Calu3 (cell line): ENCODE data around the gene PSORS1C2. TPM values are rescaled to one million over a fixed set of nuclear protein-coding genes. Genes with fewer than 3 reads are reported as not detected.
A peak's percentile ranks its signal among the peaks of the same experiment; 100 is the strongest.
"Not testable (repeated sequence)": the region's sequence is repeated elsewhere in the genome, so short reads cannot be mapped to it uniquely, and the experiment has no call there.

Experiments
- BruUV-seq: library from RNA; stranded (reverse); fragments of 400-500 nt; replicated peaks from 2 replicates; lab custom pipeline; 2021; lab: Mats Ljungman, UMichigan
- CTCF ChIA-PET: fragments of 300-600 bp; sonication (Branson Sonifier 250); formaldehyde crosslinking; loops from one replicate; lab custom pipeline; 2022; ENCODE audit warnings: antibody characterized with exemption; lab: Charles Lee
- DNase-seq: peaks from one replicate; pipeline ENCODE4 v3.0.0; 2022
- H3K27ac Mint-ChIP-seq: one replicate; pipeline ENCODE4 v1.8.0; 2022; ENCODE audit warnings: mixed read lengths; ENCODE audit not compliant: unreplicated experiment
- H3K27me3 Mint-ChIP-seq: one replicate; pipeline ENCODE4 v1.8.0; 2022; ENCODE audit warnings: mixed read lengths; ENCODE audit not compliant: unreplicated experiment
- H3K36me3 Mint-ChIP-seq: one replicate; pipeline ENCODE4 v1.8.0; 2022; ENCODE audit warnings: mild to moderate bottlenecking, moderate library complexity, mixed read lengths; ENCODE audit not compliant: insufficient read depth, unreplicated experiment
- H3K4me1 Mint-ChIP-seq: one replicate; pipeline ENCODE4 v1.8.0; 2022; ENCODE audit warnings: mild to moderate bottlenecking, low read depth, mixed read lengths; ENCODE audit not compliant: unreplicated experiment
- H3K4me3 Mint-ChIP-seq: one replicate; pipeline ENCODE4 v1.8.0; 2022; ENCODE audit warnings: mild to moderate bottlenecking, low read depth, moderate library complexity, mixed read lengths; ENCODE audit not compliant: unreplicated experiment
- H3K9me3 Mint-ChIP-seq: one replicate; pipeline ENCODE4 v1.8.0; 2022; ENCODE audit warnings: low read depth, mixed read lengths; ENCODE audit not compliant: unreplicated experiment
- CTCF ChIP-seq: fragments of 200-600 bp; IDR thresholded peaks from one replicate; pipeline ENCODE4 v1.8.0; 2022; ENCODE audit warnings: antibody characterized with exemption; ENCODE audit not compliant: unreplicated experiment
- intact Hi-C: fragments of 100-400 bp; cut with micrococcal nuclease; formaldehyde crosslinking; loops from one replicate; pipeline ENCODE4 v1.10.0; 2022; ENCODE audit not compliant: unreplicated experiment
- total RNA-seq: library from RNA; stranded (reverse); gene quantifications from 2 replicates; pipeline ENCODE4 v1.2.3, GENCODE V29; 2022

The PSORS1C2 gene
- total RNA-seq, 1 experiment from 2014 or later: not detected

- CTCF ChIA-PET: interaction anchor here (1.1 to 1.6 kb wide), 2 partner anchors 9 to 11 kb away, joined by 3 to 8 read pairs; partner anchors contain the start of gene TCF19
- H3K4me1 Mint-ChIP-seq: peaks cover 50% of the 10 kb centered on the region
- no peaks in the 10 kb centered on the region for H3K27me3 Mint-ChIP-seq
- H3K36me3 Mint-ChIP-seq: peaks cover 78% of the 10 kb centered on the region
- no TSS peak for BruUV-seq
- intact Hi-C loops: no loop called here
- no peak for TF ChIP-seq CTCF
- peak overlapping the region; percentile 94 for H3K27ac Mint-ChIP-seq
- H3K4me3 Mint-ChIP-seq: peak overlapping the region; percentile 29
- no peak for DNase-seq
- no peaks in the 10 kb centered on the region for H3K9me3 Mint-ChIP-seq
Measured at GRCh38 chr6:31169123-31169857, 30.4 kb upstream of the PSORS1C2 start.

GRCh38 chr6:31168606-31169005, 29.7 kb upstream of the PSORS1C2 start:
- no peaks in the 10 kb centered on the region for H3K9me3 Mint-ChIP-seq
- DNase-seq: no peak
- intact Hi-C loops: no loop called here
- H3K27me3 Mint-ChIP-seq: no peaks in the 10 kb centered on the region
- H3K4me3 Mint-ChIP-seq: no peak overlapping the region
- CTCF ChIA-PET: interaction anchor here (0.7 to 1.1 kb wide), 2 partner anchors 10 to 53 kb away, joined by 3 to 5 read pairs; no protein-coding TSS in a partner anchor
- H3K4me1 Mint-ChIP-seq: peaks cover 54% of the 10 kb centered on the region
- peak overlapping the region; percentile 12 for H3K27ac Mint-ChIP-seq
- peaks cover 74% of the 10 kb centered on the region for H3K36me3 Mint-ChIP-seq
- BruUV-seq: TSS peak; percentile 10
- TF ChIP-seq CTCF: no peak

GRCh38 chr6:31165986-31166385, 27.1 kb upstream of the PSORS1C2 start:
- no peak for DNase-seq
- Mint-ChIP-seq H3K4me3 (no peak overlapping the region), H3K9me3 (no peaks in the 10 kb centered on the region), H3K27ac (no peak overlapping the region), H3K27me3 (no peaks in the 10 kb centered on the region), H3K36me3 (peaks cover 71% of the 10 kb centered on the region), H3K4me1 (peaks cover 61% of the 10 kb centered on the region)
- intact Hi-C loops: no loop called here
- CTCF ChIA-PET: no interaction called here
- no TSS peak for BruUV-seq
- no peak for TF ChIP-seq CTCF

DNA sequence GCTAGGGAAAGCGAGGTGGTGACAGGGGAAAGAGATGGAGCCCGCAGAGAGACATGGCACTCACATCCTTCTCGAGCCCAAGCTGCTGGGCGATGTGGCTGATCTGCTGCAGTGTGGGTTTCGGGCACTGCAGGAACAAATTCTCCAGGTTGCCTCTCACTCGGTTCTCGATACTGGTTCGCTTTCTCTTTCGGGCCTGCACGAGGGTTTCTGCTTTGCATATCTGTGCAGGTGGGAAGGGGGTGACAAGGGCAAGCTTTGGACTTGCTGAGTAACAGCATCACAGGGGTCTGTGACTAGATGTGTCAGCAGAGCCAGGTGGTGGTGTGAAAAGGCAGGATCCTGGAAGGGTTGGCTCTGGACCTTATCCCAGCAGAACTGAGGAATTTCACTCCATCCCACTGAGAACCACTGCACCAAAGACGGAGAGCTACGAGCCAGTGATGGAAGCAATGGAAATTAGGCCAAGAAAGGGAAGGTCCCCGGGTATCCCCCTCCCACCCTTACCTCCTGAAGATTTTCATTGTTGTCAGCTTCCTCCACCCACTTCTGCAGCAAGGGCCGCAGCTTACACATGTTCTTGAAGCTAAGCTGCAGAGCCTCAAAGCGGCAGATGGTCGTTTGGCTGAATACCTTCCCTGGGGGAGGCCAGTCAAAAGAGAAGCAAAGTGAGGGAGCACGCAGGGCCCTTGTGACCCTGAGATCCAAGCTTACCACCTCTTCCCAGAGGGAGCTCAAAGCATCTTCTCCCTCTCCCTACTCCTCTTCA, 26.4 kb upstream of the PSORS1C2 start:
- DNase-seq, BruUV-seq, H3K27me3 Mint-ChIP-seq, H3K9me3 Mint-ChIP-seq, CTCF ChIA-PET, H3K4me3 Mint-ChIP-seq, intact Hi-C loops, H3K27ac Mint-ChIP-seq: not testable (repeated sequence)
- Mint-ChIP-seq H3K36me3 (peaks cover 71% of the 10 kb centered on the region), H3K4me1 (peaks cover 55% of the 10 kb centered on the region)

DNA sequence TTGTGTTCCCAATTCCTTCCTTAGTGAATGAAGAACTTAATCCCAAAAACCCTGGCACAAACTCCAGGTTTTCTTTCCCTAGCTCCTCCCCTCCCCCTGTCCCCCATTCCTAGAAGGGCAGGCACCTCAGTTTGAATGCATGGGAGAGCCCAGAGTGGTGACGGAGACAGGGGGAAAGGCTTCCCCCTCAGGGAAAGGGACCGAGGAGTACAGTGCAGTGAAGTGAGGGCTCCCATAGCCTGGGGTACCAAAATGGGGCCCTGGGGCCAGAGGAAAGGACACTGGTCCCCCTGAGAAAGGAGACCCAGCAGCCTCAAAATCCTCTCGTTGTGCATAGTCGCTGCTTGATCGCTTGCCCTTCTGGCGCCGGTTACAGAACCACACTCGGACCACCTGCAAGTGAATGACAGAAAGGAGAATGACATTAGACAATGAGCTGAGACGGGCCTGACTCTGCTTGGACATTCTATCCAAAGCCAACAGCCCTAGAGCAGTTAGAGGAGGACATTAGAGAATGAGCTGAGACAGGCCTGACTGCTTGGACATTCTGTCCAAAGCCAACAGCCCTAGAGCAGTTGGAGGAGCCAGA, 25.7 kb upstream of the PSORS1C2 start:
- CTCF ChIA-PET: interaction anchor here (1.4 kb wide), 1 partner anchor 13 kb away, joined by 3 read pairs; no protein-coding TSS in a partner anchor
- H3K36me3 Mint-ChIP-seq: peaks cover 68% of the 10 kb centered on the region
- H3K4me1 Mint-ChIP-seq: peaks cover 53% of the 10 kb centered on the region
- DNase-seq, H3K4me3 Mint-ChIP-seq, intact Hi-C loops, H3K9me3 Mint-ChIP-seq, H3K27me3 Mint-ChIP-seq, BruUV-seq, H3K27ac Mint-ChIP-seq: not testable (repeated sequence)
